GM12878 (cell line): ENCODE measurements around the gene STK16. TPM values are rescaled to one million over a fixed set of nuclear protein-coding genes. Genes with fewer than 3 reads are reported as not detected.

Experiments used
- ATAC-seq: fragments of 200-7000 bp; cut with Tn5 transposase; 3 replicates; pipeline ENCODE4 v1.9.1; 2020; ENCODE audit warnings: mild to moderate bottlenecking, moderate library complexity
- BruUV-seq: library from RNA; stranded (reverse); fragments of 400-500 nt; replicated peaks from 2 replicates; lab custom pipeline; 2021; lab: Mats Ljungman, UMichigan
- CTCF ChIA-PET: fragments of 300-600 bp; sonication (Branson Sonifier 250); formaldehyde crosslinking; extraction: SDS; loops from one replicate; lab custom pipeline; 2021; ENCODE audit warnings: inconsistent platforms; lab: Yijun Ruan, JAX
- POLR2A ChIA-PET: fragments of 350-600 bp; formaldehyde crosslinking; extraction: SDS; loops from one replicate; lab custom pipeline; 2021; ENCODE audit warnings: inconsistent platforms; lab: Charles Lee
- RAD21 ChIA-PET: fragments of 300-600 bp; sonication (Branson Sonifier 250); formaldehyde crosslinking; loops from one replicate; lab custom pipeline; 2023; ENCODE audit warnings: antibody characterized with exemption; ENCODE audit not compliant: unreplicated experiment; lab: Charles Lee
- SMC1A ChIA-PET: fragments of 300-600 bp; sonication (Branson Sonifier 250); formaldehyde crosslinking; loops from one replicate; lab custom pipeline; 2023; ENCODE audit not compliant: unreplicated experiment, uncharacterized antibody; lab: Charles Lee
- DNase-seq: peaks from one replicate; pipeline ENCODE4 v3.0.0-alpha.2; 2011; ENCODE audit warnings: low read depth, low spot score
- FAIRE-seq: peaks from 3 replicates; lab custom pipeline; 2011; peaks lifted over from hg19 to GRCh38; lab: Jason Lieb, UNC
- H2AFZ ChIP-seq: 2 replicates; pipeline ENCODE4 v1.6.0; 2011; ENCODE audit warnings: low read depth, low read length, control low read depth; ENCODE audit not compliant: control insufficient read depth
- H3K27ac ChIP-seq: 2 replicates; pipeline ENCODE4 v1.5.1; 2011; ENCODE audit warnings: control low read depth; ENCODE audit not compliant: control insufficient read depth, insufficient read depth
- H3K27me3 ChIP-seq, 2 experiments: replicated peaks in 1 of 2; 2 replicates each; pipeline versions ENCODE4 v1.6.0 to v1.6.1; 2011; ENCODE audit warnings: low read length in 1 of 2; ENCODE audit not compliant: control insufficient read depth in 2 of 2, insufficient read depth in 2 of 2
- H3K36me3 ChIP-seq, 2 experiments: 2 replicates each; pipeline ENCODE4 v1.5.1; 2011; ENCODE audit warnings: low read length in 1 of 2; ENCODE audit not compliant: control insufficient read depth in 2 of 2, insufficient read depth in 2 of 2
- H3K4me1 ChIP-seq: 2 replicates; pipeline ENCODE4 v1.6.1; 2011; ENCODE audit warnings: mild to moderate bottlenecking, low read length, moderate library complexity, mixed read lengths; ENCODE audit not compliant: control insufficient read depth, insufficient read depth
- H3K4me2 ChIP-seq: 2 replicates; pipeline ENCODE4 v1.6.0; 2011; ENCODE audit warnings: control low read depth; ENCODE audit not compliant: control insufficient read depth, insufficient read depth
- H3K4me3 ChIP-seq: fragments of 200-600 bp; sonication (generic); 2 replicates; pipeline ENCODE4 v1.5.1; 2016
- H3K79me2 ChIP-seq: 2 replicates; pipeline ENCODE4 v1.6.0; 2011; ENCODE audit warnings: low read length; ENCODE audit not compliant: control insufficient read depth, insufficient read depth
- H3K9ac ChIP-seq: 2 replicates; pipeline ENCODE4 v1.8.0; 2011; ENCODE audit warnings: low read length, control low read depth, mixed read lengths; ENCODE audit not compliant: control insufficient read depth, insufficient read depth
- H3K9me3 ChIP-seq: replicated peaks from 3 replicates; pipeline ENCODE4 v1.5.1; 2011; ENCODE audit warnings: mild to moderate bottlenecking, low read length; ENCODE audit not compliant: control insufficient read depth, insufficient read depth
- H4K20me1 ChIP-seq: 2 replicates; pipeline ENCODE4 v1.6.0; 2011; ENCODE audit not compliant: control insufficient read depth, insufficient read depth
- EZH2 ChIP-seq: IDR thresholded peaks from 2 replicates; pipeline ENCODE4 v1.6.1; 2012; ENCODE audit warnings: low read depth, mild to moderate bottlenecking, control low read depth, inconsistent platforms, low read length, borderline replicate concordance; ENCODE audit not compliant: control insufficient read depth
- FOXM1 ChIP-seq: IDR thresholded peaks from 2 replicates; pipeline ENCODE4 v1.6.1; 2012; ENCODE audit warnings: low read depth, mild to moderate bottlenecking, inconsistent platforms, low read length, moderate library complexity
- GABPA ChIP-seq: IDR thresholded peaks from 2 replicates; pipeline ENCODE4 v1.6.1; 2014; ENCODE audit warnings: antibody characterized with exemption, low read depth, mild to moderate bottlenecking, inconsistent platforms
- KAT2A ChIP-seq: conservative IDR thresholded peaks from 2 replicates; pipeline ENCODE4 v1.6.1; 2011; ENCODE audit warnings: low read depth, low read length; ENCODE audit not compliant: control insufficient read depth
- MLLT1 ChIP-seq: fragments of 450-650 bp; IDR thresholded peaks from 2 replicates; pipeline ENCODE4 v1.6.1; 2016; ENCODE audit warnings: mild to moderate bottlenecking
- NR2C2 ChIP-seq: IDR thresholded peaks from 2 replicates; pipeline ENCODE4 v1.6.1; 2011; ENCODE audit warnings: borderline replicate concordance, low read depth; ENCODE audit not compliant: control insufficient read depth, insufficient read length
- PAX5 ChIP-seq: IDR thresholded peaks from 2 replicates; pipeline ENCODE4 v1.6.1; 2011; ENCODE audit warnings: low read depth, low read length, borderline replicate concordance
- ZNF207 ChIP-seq: fragments of 450-650 bp; IDR thresholded peaks from 2 replicates; pipeline ENCODE4 v1.6.1; 2014; ENCODE audit warnings: antibody characterized with exemption, mild to moderate bottlenecking, borderline replicate concordance
- ZNF384 ChIP-seq: IDR thresholded peaks from 2 replicates; pipeline ENCODE4 v1.6.1; 2012; ENCODE audit warnings: low read depth, mild to moderate bottlenecking, low read length, improper control_type of control experiment, borderline replicate concordance
- WGBS: methylation state at CpG from one replicate; pipeline ENCODE4 v1.1.6; 2016; ENCODE audit warnings: low lambda C conversion rate; ENCODE audit not compliant: insufficient replicate concordance, insufficient coverage; ENCODE audit errors: missing lambda C conversion rate; 5-methylcytosine and 5-hydroxymethylcytosine counted together
- in situ Hi-C: fragments of 300-500 bp; cut with MboI; formaldehyde crosslinking; loops from 9 replicates; pipeline ENCODE4 v1.14.3; 2018; ENCODE audit warnings: mixed read lengths
- intact Hi-C: fragments of 100-400 bp; cut with micrococcal nuclease; formaldehyde crosslinking; loops from one replicate; pipeline ENCODE4 v1.14.2; 2022; ENCODE audit not compliant: unreplicated experiment
- polyA plus RNA-seq, 11 experiments: library from polyadenylated mRNA; depleted of rRNA in 4 of 11; unstranded in 6 of 11; stranded (reverse) in 5 of 11; fragments of >200 nt; fragmentation: Nextera tagmentation in 4 of 11; fragmentation: Illumina TruSeq in 1 of 11; extraction: Ambion mirVana in 4 of 11; extraction: Trizol in 1 of 11; gene quantifications; 1 replicate in 1 of 11; 2 replicates in 10 of 11; pipeline versions ENCODE4 v1.2.1 to v1.2.3, GENCODE V29; 2011 to 2016; ENCODE audit warnings: inconsistent platforms in 2 of 11, missing spikeins in 2 of 11, low read depth in 1 of 11
- total RNA-seq, 4 experiments: library from RNA; depleted of rRNA in 3 of 4; stranded (reverse); fragments of >200 nt in 3 of 4; fragmentation: Illumina TruSeq in 1 of 4; extraction: Trizol in 1 of 4; gene quantifications; 2 replicates each; pipeline versions ENCODE4 v1.2.1 to v1.2.3, GENCODE V29; 2013 to 2021

STK16 gene
- total and polyA plus RNA-seq, 10 of the 15 experiments (the other 5 are each of a cell fraction or from before 2014, with no cell fraction given) = 4.3 to 50.1 (median 17.9) TPM

GRCh38 chr2:219261024-219261855 lies 16.0 kb downstream of the STK16 start:
- in situ Hi-C loops = no loop called here
- FAIRE-seq (no peak), ATAC-seq (0 out of 3 replicates have a peak, but pooled peaks have one; percentile 23), DNase-seq (no peak)
- Histone ChIP-seq H3K36me3 (no peaks in the 10 kb centered on the region), H3K27me3 (peaks cover 0 to 4% of the 10 kb centered on the region in 2 experiments; a peak in 1 of 4 replicates), H3K4me1 (no peaks in the 10 kb centered on the region), H3K9ac (no peak overlapping the region), H3K9me3 (no peaks in the 10 kb centered on the region), H3K27ac (no peak overlapping the region), H4K20me1 (no peaks in the 10 kb centered on the region), H2AFZ (no peak overlapping the region), H3K4me3 (no peak overlapping the region), H3K79me2 (no peaks in the 10 kb centered on the region), H3K4me2 (no peak overlapping the region)
- TF ChIP-seq PAX5 = no peak
- TF ChIP-seq EZH2 = no peak
- TF ChIP-seq MLLT1 = no peak
- no peak for TF ChIP-seq ZNF384
- TF ChIP-seq GABPA = no peak
- no peak for TF ChIP-seq FOXM1
- no peak for TF ChIP-seq NR2C2
- TF ChIP-seq ZNF207 = no peak
- TF ChIP-seq KAT2A = no peak
- WGBS = 50% methylated on average over 5 of the region's 5 CpGs
- CTCF ChIA-PET = interaction anchor here (0.8 to 4.2 kb wide), 6 partner anchors 9 to 37 kb away, joined by 3 to 33 read pairs (median 4); partner anchors contain the start of gene DNAJB2
- intact Hi-C loops = no loop called here
- RAD21 ChIA-PET = interaction anchor here (0.7 to 1.4 kb wide), 5 partner anchors 9 to 34 kb away, joined by 3 to 6 read pairs (median 4); partner anchors contain the start of genes ANKZF1 and ATG9A
- POLR2A ChIA-PET = interaction anchor here (0.9 to 1.0 kb wide), 2 partner anchors 16 to 32 kb away, joined by 3 read pairs; partner anchors contain the start of genes ANKZF1 and ATG9A
- BruUV-seq = no TSS peak
- SMC1A ChIA-PET = interaction anchor here (0.6 to 1.8 kb wide), 3 partner anchors 12 to 296 kb away, joined by 3 to 5 read pairs (median 3); no protein-coding TSS in a partner anchor
